GM10248 (cell line): ENCODE data around the gene TIMM8A.

Source experiments
- CTCF ChIA-PET: fragments of 300-600 bp; sonication (Branson Sonifier 250); formaldehyde crosslinking; extraction: SDS; loops from one replicate; lab custom pipeline; 2021; ENCODE audit warnings: antibody characterized with exemption; lab: Yijun Ruan, JAX
- POLR2A ChIA-PET: fragments of 350-650 bp; sonication (Branson Sonifier 250); formaldehyde crosslinking; extraction: SDS; loops from one replicate; lab custom pipeline; 2020; ENCODE audit warnings: antibody characterized with exemption; lab: Yijun Ruan, JAX
- DNase-seq: peaks from one replicate; pipeline ENCODE4 v3.0.0; 2012; ENCODE audit errors: extremely low spot score
- TF ChIP-seq, protein P1 (sequence below): IDR thresholded peaks from 2 replicates; pipeline ENCODE4 v1.5.1; 2012; ENCODE audit warnings: mild to moderate bottlenecking, low read depth; ENCODE audit errors: extremely low read depth, missing control alignments, control extremely low read depth

The TIMM8A gene

DNA sequence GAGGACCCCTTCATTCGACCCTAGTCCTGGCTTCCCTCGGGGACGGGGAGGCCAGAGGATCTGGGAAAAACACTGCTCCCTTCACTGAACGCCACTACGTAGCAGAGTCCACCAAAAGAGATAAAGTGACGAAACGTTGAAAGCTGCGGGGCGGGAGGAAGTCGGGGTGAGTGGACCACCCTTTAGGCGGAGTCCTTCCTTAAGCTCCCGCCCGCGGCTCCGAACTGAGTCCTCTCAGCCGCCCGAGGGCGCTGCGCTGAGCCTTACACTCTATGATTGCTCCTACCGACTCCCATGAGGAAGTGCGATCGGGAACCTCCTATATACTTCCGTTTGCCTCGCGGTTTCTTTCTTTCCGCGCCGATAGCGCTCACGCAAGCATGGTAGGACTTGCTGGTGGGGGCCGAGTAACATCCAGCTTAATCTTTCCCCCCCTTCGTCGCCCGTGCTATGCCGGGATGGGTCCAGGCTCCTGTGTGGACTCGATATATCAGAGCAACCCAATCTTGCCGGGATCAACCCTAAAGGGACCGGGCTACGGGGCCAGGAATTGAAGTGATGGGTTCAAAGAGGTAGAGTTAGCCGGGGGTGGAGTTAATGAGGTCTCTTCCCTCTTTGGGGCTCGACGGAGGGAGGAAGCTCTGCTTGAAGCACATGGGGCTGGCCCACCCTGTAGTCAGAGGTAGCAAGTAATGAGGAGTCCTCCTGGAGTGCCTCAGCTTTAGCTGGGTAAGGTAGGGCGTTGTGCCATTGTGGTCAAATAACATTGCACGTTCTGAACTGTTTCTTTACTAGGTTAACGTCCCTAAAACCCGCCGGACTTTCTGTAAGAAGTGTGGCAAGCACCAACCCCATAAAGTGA lies 42.4 kb upstream of the TIMM8A start, which contains the start of gene RPL36A:
Gene RPL36A (plus strand): TSS at position 348 of the 862 bp plus-strand sequence. CDS start 33 bp downstream, at position 381.
- ChIA-PET POLR2A (interaction anchor here (1.0 to 1.4 kb wide), 4 partner anchors 11 to 27 kb away, joined by 3 to 6 read pairs (median 4); partner anchors contain the start of genes GLA and HNRNPH2), CTCF (interaction anchor here (0.7 to 2.5 kb wide), 10 partner anchors 10 to 41 kb away, joined by 3 to 18 read pairs (median 4); partner anchors contain the start of genes GLA and HNRNPH2)
- DNase-seq = peak; percentile 78
- TF ChIP-seq, protein P1, sequence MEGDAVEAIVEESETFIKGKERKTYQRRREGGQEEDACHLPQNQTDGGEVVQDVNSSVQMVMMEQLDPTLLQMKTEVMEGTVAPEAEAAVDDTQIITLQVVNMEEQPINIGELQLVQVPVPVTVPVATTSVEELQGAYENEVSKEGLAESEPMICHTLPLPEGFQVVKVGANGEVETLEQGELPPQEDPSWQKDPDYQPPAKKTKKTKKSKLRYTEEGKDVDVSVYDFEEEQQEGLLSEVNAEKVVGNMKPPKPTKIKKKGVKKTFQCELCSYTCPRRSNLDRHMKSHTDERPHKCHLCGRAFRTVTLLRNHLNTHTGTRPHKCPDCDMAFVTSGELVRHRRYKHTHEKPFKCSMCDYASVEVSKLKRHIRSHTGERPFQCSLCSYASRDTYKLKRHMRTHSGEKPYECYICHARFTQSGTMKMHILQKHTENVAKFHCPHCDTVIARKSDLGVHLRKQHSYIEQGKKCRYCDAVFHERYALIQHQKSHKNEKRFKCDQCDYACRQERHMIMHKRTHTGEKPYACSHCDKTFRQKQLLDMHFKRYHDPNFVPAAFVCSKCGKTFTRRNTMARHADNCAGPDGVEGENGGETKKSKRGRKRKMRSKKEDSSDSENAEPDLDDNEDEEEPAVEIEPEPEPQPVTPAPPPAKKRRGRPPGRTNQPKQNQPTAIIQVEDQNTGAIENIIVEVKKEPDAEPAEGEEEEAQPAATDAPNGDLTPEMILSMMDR = peak; percentile 63

- no peak for DNase-seq
- ChIA-PET CTCF (no interaction called here), POLR2A (no interaction called here)
- TF ChIP-seq, protein P1 = no peak
Measured at GRCh38 chrX:101388604-101389003, 40.1 kb upstream of the TIMM8A start.

DNA sequence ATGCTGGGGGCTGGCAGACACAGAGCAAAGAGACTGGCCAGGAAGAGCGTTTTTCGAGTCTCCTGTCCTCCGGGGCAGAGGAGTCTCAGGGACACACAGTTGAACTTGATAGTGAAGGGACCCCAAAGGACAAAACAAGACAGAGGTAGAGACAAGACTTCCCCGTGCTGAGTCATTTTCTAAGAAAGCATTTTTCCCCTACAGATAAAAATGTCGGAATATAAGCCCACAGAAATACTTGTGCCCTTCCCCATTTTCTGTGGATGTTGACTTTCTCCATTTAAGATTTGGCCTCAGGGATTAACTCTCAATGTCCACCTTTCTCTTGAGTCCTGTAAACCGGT lies 38.0 kb upstream of the TIMM8A start:
- ChIA-PET POLR2A (no interaction called here), CTCF (interaction anchor here (1.5 kb wide), 1 partner anchor 12 kb away, joined by 4 read pairs; no protein-coding TSS in a partner anchor)
- TF ChIP-seq, protein P1 = no peak
- DNase-seq = no peak

GRCh38 chrX:101385795-101386541 lies 37.4 kb upstream of the TIMM8A start, which contains the start of gene BTK:
BTK (minus strand) TSS chrX:101386191; CDS start chrX:101375284, 10,907 bp downstream.
- CTCF ChIA-PET = interaction anchor here (1.0 to 1.6 kb wide), 4 partner anchors 8 to 37 kb away, joined by 3 to 4 read pairs (median 4); partner anchors contain the start of gene TIMM8A
- POLR2A ChIA-PET = interaction anchor here (0.6 kb wide), 1 partner anchor 17 kb away, joined by 8 read pairs; no protein-coding TSS in a partner anchor
- TF ChIP-seq, protein P1 = no peak
- DNase-seq = peak; percentile 71

DNA sequence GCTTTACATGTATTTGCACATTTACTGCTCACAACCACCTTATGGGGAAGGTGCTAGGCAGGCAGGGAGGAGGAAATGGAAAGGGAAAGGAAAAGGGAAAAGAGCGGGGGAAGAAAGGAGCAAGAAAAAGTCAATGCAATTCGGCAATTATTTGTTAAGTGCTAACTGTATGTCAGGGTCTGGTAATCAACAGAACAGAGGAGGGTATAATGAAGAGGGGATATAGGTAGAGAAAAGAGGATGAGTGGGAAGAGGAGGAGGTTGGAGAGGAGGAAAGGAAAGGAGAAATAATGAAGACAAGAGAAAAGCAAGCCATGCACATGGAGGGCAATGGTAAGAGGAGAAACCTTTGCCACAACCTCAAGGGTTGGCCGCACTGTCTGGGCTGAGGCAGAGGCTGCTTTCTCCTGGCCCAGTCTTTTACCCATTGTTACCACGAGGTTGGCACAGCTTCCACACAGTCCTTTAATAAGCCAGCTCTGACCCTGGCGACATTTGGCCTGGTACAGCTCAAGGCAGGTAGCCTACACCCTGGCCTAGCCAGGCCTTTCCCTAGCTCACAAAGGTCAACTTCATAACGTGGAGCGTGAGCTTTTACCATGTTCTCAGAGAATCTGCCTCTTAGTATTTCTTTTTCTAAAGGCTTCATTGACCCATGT lies 36.6 kb upstream of the TIMM8A start:
- CTCF ChIA-PET = interaction anchor here (1.0 to 1.6 kb wide), 4 partner anchors 8 to 36 kb away, joined by 3 to 4 read pairs (median 4); partner anchors contain the start of gene TIMM8A
- TF ChIP-seq, protein P1 = no peak
- no peak for DNase-seq
- POLR2A ChIA-PET = no interaction called here

- peak; percentile 52 for DNase-seq
- CTCF ChIA-PET = interaction anchor here (0.8 kb wide), 1 partner anchor 31 kb away, joined by 3 read pairs; no protein-coding TSS in a partner anchor
- TF ChIP-seq, protein P1 = no peak
- POLR2A ChIA-PET = interaction anchor here (0.7 to 1.2 kb wide), 4 partner anchors 11 to 35 kb away, joined by 3 to 4 read pairs (median 3); partner anchors contain the start of gene TIMM8A
Measured at GRCh38 chrX:101383679-101384205, 35.2 kb upstream of the TIMM8A start.
